GM18499 (cell line): ENCODE measurements around the gene ATPAF1.

Experiments used
- ATAC-seq: cut with Tn5 transposase; IDR thresholded peaks from one replicate; pipeline ENCODE4 v1.9.1; 2021; ENCODE audit warnings: moderate number of reproducible peaks; ENCODE audit not compliant: insufficient read depth, unreplicated experiment

Gene ATPAF1

DNA sequence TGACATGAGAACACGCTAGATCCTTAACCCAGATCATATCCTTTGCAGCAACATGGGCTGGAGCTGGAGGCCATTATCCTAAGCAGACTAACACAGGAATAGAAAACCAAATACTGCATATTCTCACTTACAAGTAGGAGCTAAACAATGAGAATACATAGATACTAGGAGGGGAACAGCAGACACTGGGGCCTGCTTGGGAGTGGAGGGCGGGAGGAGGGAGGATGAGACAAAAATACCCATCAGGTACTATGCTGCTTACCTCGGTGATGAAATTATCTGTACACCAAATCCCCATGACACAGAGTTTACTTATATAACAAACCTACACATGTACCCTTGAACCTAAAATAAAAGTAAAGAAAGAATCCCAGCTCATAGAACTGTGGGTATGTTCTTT is 50.3 kb downstream of the ATPAF1 start:
- ATAC-seq, result no peak

DNA sequence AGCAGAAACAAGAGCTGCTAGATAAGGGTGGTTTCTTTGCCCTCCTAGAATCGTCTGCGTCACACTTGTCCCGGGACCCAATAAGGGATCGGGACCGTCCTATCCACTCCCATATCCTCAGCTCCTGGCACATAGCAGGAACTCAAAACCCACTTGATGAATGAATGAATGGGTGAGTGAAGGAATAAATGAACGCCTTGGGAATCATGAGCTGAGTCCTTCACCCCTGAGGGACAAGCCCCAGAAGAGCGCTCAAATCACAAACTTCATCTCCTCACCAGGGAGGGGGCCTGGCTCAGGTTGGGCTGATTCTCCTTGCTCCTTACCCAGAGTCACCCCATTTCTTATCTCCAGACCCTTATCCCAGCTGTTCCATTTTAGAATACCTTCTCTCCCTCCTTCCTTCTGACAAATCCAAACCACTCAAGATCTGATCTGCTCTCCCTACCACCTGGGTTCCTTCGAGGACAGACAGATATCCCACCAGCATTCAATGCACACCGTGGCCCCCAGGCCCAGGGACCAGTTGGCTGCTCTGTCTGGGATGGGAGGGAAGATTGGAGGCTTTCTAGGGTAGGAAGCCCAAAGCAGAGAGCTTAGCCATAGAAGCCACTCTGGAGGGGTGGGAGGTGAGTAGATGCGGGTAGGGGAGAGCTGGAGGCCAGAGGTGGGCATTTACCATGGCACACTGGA is 50.9 kb downstream of the ATPAF1 start:
- no peak for ATAC-seq

DNA sequence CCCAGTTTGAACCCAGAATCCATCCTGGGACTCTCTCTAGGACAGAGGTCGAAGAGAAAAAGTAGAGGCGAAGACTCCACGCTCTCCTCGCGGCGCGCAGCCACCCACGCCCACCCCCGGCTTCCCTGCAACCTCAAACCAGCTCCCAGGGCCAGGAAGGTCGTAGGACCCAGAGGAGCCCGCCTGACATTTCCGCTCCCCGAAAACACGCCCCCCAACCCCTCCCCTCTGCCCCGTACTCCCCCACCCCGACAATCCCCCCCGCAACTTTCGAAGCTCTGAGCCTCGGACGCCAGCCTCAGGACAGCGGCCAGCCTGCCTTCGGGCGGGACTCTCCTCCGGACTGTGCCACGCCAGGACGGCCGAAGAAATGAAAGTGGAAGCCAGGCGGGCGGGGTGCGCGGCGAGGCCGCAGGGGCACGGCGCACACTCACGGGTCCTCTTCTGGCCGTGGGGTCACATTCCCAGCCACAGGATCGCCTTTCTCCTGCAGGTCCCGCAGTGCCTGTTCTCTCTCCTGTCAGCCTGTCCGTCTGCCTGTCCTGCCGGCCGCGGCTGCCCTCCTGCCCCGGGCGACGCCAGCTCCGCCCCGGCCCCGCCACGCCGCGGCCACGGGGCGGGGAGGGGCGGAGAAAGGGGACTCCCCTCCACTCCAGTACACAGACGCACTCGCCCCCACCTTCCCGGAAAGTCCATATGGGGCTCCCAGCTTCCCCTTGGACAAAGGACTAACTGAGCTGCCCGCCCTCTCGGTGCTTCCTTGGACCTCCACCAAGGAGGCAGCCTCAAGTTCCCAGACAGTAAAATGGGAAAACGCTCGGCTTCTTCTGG is 51.7 kb downstream of the ATPAF1 start, which contains the start of gene MOB3C:
TSS of gene MOB3C (minus strand) at position 535 of the 831 bp plus-strand sequence. CDS start 3,490 bp downstream, outside the sequence.
- ATAC-seq, result no peak

DNA sequence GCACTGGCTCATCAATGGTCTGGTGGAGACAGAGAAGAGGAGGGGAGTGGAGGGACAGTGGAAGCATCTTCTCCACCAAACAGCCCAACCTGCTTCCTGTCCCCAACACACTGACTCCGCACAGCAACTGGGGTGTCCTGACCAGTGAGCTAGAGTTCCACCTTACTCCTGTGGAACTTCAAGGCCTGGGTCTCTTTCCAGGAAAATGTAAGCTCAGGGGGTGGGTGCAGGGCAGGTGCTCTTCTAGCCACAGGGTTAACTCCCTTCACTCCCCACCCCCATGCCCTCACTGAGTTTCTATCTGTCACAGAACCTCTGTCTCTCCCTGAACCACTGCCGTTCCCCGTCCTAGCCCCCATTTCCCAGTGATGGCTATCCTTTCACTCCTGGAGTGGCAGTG is 52.4 kb downstream of the ATPAF1 start:
- no peak for ATAC-seq

DNA sequence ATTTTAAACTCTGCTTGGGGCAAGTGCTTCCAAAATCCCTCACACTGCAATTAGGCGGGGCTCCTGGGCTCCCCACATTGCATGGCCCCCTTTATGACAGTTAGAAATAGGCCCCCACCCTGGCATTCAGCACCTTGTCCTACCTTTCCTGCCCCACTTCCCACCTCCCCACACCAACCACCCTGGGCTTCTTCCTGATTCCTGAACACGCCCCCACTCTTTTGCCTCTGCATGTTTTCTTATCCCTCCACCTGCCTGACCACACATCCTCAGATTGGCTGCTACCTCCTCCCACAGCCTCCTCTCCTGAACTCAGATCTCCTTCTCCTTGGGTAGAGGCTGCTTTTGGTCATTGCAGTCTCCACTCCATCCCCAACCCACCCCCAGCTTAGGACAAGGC is 53.1 kb downstream of the ATPAF1 start:
- ATAC-seq, result no peak

DNA sequence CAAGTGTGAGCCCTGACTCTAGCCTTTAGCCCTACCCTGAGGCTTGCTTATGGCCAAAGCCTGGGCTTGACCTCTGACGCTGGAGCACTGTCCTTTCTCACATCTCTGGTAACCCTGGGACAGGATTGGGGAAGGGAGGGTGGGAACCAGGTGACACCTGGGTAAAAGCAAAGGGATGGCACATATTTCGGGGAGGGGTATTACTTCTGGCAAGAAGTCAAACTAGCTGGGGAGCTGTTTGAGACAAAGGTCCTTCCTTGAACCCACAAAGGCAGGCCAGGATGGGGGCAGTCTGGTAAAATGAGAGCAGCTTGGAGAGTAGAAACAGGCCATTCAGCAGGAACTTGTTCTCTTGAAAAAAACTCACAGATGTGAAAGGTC is 53.6 kb downstream of the ATPAF1 start:
- no peak for ATAC-seq

DNA sequence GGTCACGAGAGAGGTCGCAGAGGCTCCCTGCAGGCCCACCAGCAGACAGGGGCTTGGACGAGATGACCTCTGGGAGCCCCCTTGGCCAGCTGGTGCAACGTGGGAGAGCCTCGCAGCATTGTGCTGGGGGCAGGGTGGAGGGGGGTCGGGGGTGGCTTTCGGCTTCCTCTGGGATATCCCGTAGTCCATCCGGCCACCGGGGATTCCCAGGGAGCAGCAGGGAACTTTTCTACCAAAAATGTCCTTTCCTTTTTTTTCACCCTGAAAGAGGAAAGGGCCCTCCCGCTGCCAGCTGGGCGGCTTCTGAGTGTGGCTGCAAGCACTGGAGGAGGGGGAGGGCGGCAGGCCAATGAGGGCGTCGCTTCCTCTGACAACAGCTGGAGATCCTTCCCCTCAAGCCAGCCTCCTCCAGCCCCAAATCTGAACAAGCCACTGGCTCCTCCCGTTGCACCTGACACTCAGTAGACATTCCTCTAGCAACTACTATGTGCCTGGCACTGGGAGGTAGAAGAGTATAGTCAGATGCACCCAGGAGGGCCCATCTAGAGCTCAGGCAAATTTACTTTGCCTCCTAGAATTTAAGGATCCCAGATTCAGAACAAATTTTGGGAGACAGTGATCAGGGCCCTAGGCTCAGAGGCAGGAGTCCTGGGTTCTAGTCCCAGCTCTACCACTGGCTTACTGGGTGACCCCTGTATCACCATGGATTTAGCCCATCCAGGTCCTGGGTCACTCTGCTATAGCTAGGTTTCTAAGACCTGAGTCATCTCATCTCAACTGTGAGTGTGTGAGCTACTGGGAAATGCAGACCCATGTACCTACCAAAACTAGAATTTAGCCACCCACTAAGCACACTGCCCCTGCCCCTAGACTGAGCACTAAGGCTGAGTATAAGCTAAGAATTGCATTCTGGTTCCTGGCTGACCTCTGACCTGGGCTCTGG is 54.2 kb downstream of the ATPAF1 start:
- ATAC-seq, result no peak

GRCh38 chr1:46612937-46613660 is 55.1 kb downstream of the ATPAF1 start:
- no peak for ATAC-seq

DNA sequence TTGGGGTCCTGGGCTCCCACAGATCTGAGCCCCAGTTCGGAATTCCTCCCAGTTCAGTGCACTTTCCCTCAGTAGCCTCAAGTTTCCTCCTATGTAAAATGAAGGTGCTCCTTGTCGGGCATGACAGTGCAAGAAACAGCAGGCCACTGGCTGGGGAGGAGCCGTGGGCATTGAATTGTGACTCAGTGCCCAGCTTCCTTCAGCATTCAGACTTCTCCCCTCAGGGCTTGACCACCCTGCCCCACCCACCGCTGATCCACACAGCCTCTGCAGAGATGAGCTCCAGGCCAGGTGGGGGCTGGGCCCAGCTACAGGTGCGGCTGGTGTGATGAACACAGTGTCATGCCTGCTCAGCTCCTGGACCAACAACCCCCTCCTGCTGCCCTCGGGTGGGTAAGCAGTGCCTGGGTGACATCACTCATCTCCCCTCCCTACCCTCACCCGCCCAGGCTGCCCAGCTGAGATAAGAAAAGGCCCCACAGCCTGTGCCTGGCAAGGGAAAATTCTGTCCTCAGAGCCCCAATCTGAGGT is 56.4 kb downstream of the ATPAF1 start:
- no peak for ATAC-seq

GRCh38 chr1:46607345-46608130 is 60.6 kb downstream of the ATPAF1 start:
- ATAC-seq, result no peak

DNA sequence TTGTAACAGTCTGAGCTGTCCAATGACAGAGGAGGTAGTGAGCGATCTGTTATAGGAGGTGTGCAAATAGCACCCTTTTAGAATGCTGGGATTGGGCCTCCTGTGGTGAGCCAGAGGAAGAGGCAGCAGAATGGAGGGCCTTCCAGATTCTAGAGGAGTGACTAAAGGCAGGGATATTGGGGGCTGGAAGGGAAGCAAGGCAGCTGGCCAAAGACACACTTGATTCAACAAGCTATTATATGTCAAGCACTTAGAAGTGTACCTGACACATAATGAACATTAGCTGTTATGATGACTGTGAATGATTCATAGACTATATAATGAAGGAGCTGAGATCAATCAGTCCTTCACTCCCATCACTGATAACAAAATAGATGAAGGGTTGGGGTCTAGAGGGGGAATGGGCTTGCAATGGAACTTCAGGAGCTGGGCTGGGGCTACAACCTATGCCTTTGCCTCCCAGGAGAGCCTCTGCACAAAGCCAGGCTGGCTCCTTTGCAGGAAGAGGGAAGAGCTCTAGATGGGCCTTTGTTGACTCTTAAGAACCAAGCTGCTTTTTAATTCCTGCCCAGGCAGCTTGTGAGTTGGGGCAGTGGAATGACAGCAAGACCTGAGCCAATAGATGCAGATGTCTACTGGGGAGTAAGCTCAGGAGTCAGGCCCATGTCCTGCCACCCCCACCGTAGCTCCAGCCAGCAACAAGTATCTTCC is 61.8 kb downstream of the ATPAF1 start:
- ATAC-seq, result no peak

DNA sequence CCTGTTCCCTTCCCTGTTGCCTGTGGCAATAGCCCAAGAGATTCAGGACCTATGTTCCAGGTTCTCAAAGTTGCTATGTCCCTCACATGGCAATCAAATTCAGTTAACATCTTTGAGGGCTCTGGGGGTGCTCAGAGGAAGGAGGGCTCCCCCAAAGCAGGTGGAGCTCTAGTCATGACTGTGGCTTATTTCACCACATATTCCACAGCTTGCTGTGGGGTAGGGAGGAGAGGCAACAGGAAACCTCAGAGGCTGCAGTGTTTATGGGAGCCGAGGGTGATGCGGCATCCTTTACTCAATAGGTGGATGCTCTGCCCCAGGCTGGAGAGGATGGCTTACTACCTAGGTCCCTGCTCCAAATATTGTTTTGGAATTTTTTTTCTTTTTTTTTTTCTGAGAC is 62.9 kb downstream of the ATPAF1 start:
- no peak for ATAC-seq

DNA sequence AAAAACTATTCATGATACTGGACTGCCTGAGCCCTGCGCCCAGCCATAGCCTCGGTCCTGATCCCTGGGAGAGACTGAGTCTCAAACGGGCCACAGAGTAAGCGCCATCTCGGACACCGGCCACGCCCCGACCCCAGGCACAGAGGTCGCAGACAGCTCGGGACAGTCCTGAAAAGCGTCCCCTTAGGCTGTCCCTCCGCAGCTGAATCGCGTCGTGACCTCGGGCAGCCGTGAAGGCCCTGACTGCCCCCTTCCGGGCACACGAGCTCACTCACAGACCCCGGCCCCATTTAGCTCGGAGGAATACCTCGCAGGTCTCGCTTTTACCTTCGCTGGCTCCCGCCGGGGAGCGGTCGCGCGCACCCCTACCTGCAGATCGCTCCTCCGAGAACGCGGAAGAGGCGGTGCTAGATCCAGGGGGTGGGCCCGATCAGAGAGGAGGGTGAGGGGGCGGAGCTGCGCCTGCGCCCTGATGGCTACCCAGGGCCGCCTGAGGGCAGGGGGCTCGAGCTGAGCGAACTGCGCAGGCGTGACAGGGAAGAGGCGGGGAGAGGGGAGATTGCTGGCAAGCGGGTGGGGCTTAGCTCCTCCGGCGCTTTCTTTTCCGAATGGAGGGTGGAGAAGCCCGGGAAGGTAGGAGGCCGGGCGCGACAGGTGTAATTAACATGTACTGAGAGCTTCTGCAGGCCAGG is 64.2 kb downstream of the ATPAF1 start, which contains the start of gene MKNK1:
TSS of gene MKNK1 (minus strand) at position 411 of the 692 bp plus-strand sequence. CDS start 20,941 bp downstream, outside the sequence.
- ATAC-seq, result peak; percentile 90

GRCh38 chr1:46603481-46603857 is 64.7 kb downstream of the ATPAF1 start:
- no peak for ATAC-seq

- no peak for ATAC-seq
Measured at GRCh38 chr1:46601257-46602007, 66.7 kb downstream of the ATPAF1 start.

- ATAC-seq, result no peak
Measured at GRCh38 chr1:46599059-46599970, 68.8 kb downstream of the ATPAF1 start.
